ENCODE measurements around the gene MRPL43.

MRPL43 gene

DNA sequence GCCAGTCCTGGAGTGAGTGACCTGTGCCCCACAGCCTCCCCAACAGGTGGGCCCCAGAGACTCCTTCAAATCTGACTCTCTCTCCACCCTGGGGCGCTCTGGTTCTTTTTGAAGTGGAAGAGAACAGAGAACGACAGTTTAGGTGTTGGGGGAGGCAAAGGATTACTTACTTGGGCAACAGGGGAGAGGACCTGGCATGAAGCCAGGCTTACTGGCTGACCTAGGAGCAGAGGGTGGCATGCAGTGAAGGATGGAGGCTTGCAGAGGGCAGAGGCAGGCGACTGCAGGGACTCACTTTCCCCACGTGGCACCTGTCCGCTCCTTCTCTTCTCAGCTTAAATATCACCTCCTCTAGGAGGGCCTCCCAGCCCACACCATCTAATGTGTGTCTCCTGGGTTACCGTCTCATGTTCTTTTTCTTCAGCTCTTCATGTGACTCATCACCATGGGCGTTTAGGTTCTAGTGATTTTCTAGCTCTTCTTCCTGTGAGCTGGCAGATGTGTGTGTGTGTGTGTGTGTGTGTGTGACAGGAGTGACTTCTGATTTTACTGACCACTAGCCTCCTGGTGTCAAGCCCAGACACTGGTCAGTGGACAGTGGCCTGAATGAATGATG is 27.8 kb upstream of the MRPL43 start:
- H3K9me3 ChIP-seq (ENCODE audit: control insufficient read depth, low read length), result no peaks in the 10 kb centered on the region
- no peak overlapping the region for H4K91ac ChIP-seq (ENCODE audit: low read length)
- no peak overlapping the region for H2BK15ac ChIP-seq (ENCODE audit: low read depth, poor library complexity, severe bottlenecking)
- no peak overlapping the region for H3K4me2 ChIP-seq (ENCODE audit: low read length, poor library complexity, severe bottlenecking)
- no peaks in the 10 kb centered on the region for H3K79me1 ChIP-seq (replicated peaks; ENCODE audit: low read length, poor library complexity, severe bottlenecking)
- peak; percentile 96 for DNase-seq
- no peak overlapping the region for H2AFZ ChIP-seq (ENCODE audit: low read depth, low read length)
- H3K9ac ChIP-seq (ENCODE audit: low read length), result peak overlapping the region; percentile 65
- no peak overlapping the region for H3K4me3 ChIP-seq (ENCODE audit: insufficient read depth in 1 of 2, low read depth in 1 of 2, low read length in 2 of 2)
- H2BK5ac ChIP-seq (ENCODE audit: low read depth, low read length, poor library complexity, severe bottlenecking), result no peak overlapping the region
- H2BK12ac ChIP-seq (ENCODE audit: low read length in 2 of 2), result peak overlapping the region in 1 of 2 experiments; percentile 65
- H3K36me3 ChIP-seq (ENCODE audit: control insufficient read depth in 1 of 2, insufficient read depth in 2 of 2, low read depth in 1 of 2, low read length in 2 of 2), result no peaks in the 10 kb centered on the region
- peak overlapping the region in 1 of 2 experiments; percentile 25 for H3K18ac ChIP-seq (ENCODE audit: low read depth in 1 of 2, low read length in 2 of 2)
- H4K8ac ChIP-seq (ENCODE audit: low read length), result no peak overlapping the region
- WGBS, result 25% methylated on average over 3 of the region's 7 CpGs
- H3K27ac ChIP-seq (ENCODE audit: low read length, poor library complexity, severe bottlenecking), result no peak overlapping the region
- no peaks in the 10 kb centered on the region for H3K27me3 ChIP-seq (ENCODE audit: control insufficient read depth in 1 of 2, insufficient read depth in 1 of 2, low read length in 2 of 2)
- H3K4ac ChIP-seq (ENCODE audit: low read depth in 1 of 2, low read length in 2 of 2), result peak overlapping the region in 1 of 2 experiments; percentile 9
- H2BK120ac ChIP-seq (ENCODE audit: low read depth, low read length), result no peak overlapping the region
- no peak overlapping the region for H3K23ac ChIP-seq (ENCODE audit: low read length in 2 of 2)
- H3K4me1 ChIP-seq (ENCODE audit: control insufficient read depth, insufficient read depth, low read depth, low read length), result peaks cover 33% of the 10 kb centered on the region
- H3K14ac ChIP-seq (ENCODE audit: low read length in 2 of 2), result no peak overlapping the region
- H2AK5ac ChIP-seq (ENCODE audit: low read length, severe bottlenecking), result no peak overlapping the region

DNA sequence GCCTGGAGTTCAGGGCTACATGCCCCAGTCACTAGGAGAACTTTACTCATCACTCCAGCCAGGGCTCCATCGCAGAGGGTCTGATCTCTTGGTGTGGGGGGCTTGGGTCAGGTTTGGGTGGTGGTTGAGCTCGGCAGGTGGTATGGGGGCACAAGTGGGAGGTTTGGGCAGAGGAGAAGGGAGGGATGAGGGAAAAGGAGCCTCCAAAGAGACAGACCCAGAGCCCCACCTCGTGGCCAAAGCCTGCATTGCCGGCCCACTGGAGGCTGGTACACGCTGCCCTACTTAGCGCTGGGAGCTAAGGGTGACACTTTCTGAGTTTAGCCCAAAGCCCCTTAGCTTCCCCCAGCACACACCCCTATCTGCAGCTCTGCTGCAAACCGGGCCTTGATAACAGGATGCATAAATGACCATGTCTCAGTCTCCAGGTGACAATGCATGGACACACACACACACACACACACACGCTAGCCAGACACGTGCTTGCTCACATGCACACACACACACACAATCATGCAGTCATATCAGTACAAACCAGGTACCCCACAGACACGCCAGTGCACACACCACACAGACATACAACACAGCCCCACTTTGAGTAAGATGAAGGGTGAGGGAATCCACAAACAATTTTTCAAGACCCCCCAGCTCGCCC is 27.1 kb upstream of the MRPL43 start:
- H3K9me3 ChIP-seq (ENCODE audit: control insufficient read depth, low read length), result no peaks in the 10 kb centered on the region
- 26% methylated on average over 11 of the region's 11 CpGs for WGBS
- DNase-seq, result peak; percentile 76

DNA sequence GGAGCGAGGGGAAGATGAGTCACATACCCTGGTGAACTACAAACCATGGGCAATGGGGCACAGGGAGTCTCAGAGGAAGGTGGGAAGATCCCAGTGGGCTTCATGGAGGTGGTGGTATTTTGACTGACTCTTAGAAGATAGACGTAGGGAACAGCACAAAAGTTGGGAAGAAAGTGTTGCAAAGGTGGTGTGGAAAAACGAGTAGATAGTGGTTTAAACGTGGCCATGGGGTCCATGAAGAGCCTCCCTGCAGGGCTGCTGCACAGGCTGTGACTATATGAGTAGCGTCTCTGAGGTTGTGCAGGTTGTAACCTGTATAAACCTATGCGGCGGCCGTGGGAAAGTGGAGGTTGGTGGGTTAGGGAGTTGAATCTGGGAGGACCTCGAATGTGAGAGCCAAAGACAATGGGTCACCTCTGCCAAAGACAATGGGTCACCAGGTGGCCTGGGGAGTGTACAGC is 26.1 kb upstream of the MRPL43 start:
- H3K4me3 ChIP-seq (ENCODE audit: insufficient read depth in 1 of 2, low read depth in 1 of 2, low read length in 2 of 2), result no peak overlapping the region
- H3K4me2 ChIP-seq (ENCODE audit: low read length, poor library complexity, severe bottlenecking), result no peak overlapping the region
- WGBS, result 68% methylated on average over 9 of the region's 9 CpGs

More for the DNA sequence above, 27.1 kb upstream of the MRPL43 start:
- Histone ChIP-seq H3K4me3 (ENCODE audit: insufficient read depth in 1 of 2, low read depth in 1 of 2, low read length in 2 of 2) (no peak overlapping the region), H2AFZ (ENCODE audit: low read depth, low read length) (no peak overlapping the region), H2BK5ac (ENCODE audit: low read depth, low read length, poor library complexity, severe bottlenecking) (no peak overlapping the region), H3K14ac (ENCODE audit: low read length in 2 of 2) (no peak overlapping the region), H3K36me3 (ENCODE audit: control insufficient read depth in 1 of 2, insufficient read depth in 2 of 2, low read depth in 1 of 2, low read length in 2 of 2) (no peaks in the 10 kb centered on the region), H2BK12ac (ENCODE audit: low read length in 2 of 2) (peak overlapping the region in 1 of 2 experiments; percentile 24), H4K8ac (ENCODE audit: low read length) (peak overlapping the region; percentile 57), H3K27me3 (ENCODE audit: control insufficient read depth in 1 of 2, insufficient read depth in 1 of 2, low read length in 2 of 2) (no peaks in the 10 kb centered on the region), H2BK15ac (ENCODE audit: low read depth, poor library complexity, severe bottlenecking) (peak overlapping the region; percentile 54), H2AK5ac (ENCODE audit: low read length, severe bottlenecking) (no peak overlapping the region), H3K18ac (ENCODE audit: low read depth in 1 of 2, low read length in 2 of 2) (peak overlapping the region in 1 of 2 experiments; percentile 32), H2BK120ac (ENCODE audit: low read depth, low read length) (no peak overlapping the region), H3K9ac (ENCODE audit: low read length) (peak overlapping the region; percentile 65), H3K4me2 (ENCODE audit: low read length, poor library complexity, severe bottlenecking) (no peak overlapping the region), H3K27ac (ENCODE audit: low read length, poor library complexity, severe bottlenecking) (no peak overlapping the region), H3K4me1 (ENCODE audit: control insufficient read depth, insufficient read depth, low read depth, low read length) (peaks cover 33% of the 10 kb centered on the region), H4K91ac (ENCODE audit: low read length) (no peak overlapping the region), H3K4ac (ENCODE audit: low read depth in 1 of 2, low read length in 2 of 2) (peak overlapping the region in 1 of 2 experiments; percentile 10), H3K23ac (ENCODE audit: low read length in 2 of 2) (no peak overlapping the region), H3K79me1 (replicated peaks; ENCODE audit: low read length, poor library complexity, severe bottlenecking) (no peaks in the 10 kb centered on the region)

More for the DNA sequence above, 26.1 kb upstream of the MRPL43 start:
- DNase-seq, result no peak
- H3K4me1 ChIP-seq (ENCODE audit: control insufficient read depth, insufficient read depth, low read depth, low read length), result peaks cover 30% of the 10 kb centered on the region
- H3K27me3 ChIP-seq (ENCODE audit: control insufficient read depth in 1 of 2, insufficient read depth in 1 of 2, low read length in 2 of 2), result no peaks in the 10 kb centered on the region
- H2BK15ac ChIP-seq (ENCODE audit: low read depth, poor library complexity, severe bottlenecking), result no peak overlapping the region
- peak overlapping the region; percentile 21 for H2AK5ac ChIP-seq (ENCODE audit: low read length, severe bottlenecking)
- H3K36me3 ChIP-seq (ENCODE audit: control insufficient read depth in 1 of 2, insufficient read depth in 2 of 2, low read depth in 1 of 2, low read length in 2 of 2), result no peaks in the 10 kb centered on the region
- H3K27ac ChIP-seq (ENCODE audit: low read length, poor library complexity, severe bottlenecking), result no peak overlapping the region
- no peak overlapping the region for H3K14ac ChIP-seq (ENCODE audit: low read length in 2 of 2)
- peak overlapping the region in 1 of 2 experiments; percentile 6 for H3K4ac ChIP-seq (ENCODE audit: low read depth in 1 of 2, low read length in 2 of 2)
- H3K18ac ChIP-seq (ENCODE audit: low read depth in 1 of 2, low read length in 2 of 2), result peak overlapping the region; percentile 11 to 38
- H3K23ac ChIP-seq (ENCODE audit: low read length in 2 of 2), result no peak overlapping the region
- H3K79me1 ChIP-seq (replicated peaks; ENCODE audit: low read length, poor library complexity, severe bottlenecking), result peaks cover 1% of the 10 kb centered on the region
- H2BK5ac ChIP-seq (ENCODE audit: low read depth, low read length, poor library complexity, severe bottlenecking), result no peak overlapping the region
- H4K8ac ChIP-seq (ENCODE audit: low read length), result no peak overlapping the region
- H3K9me3 ChIP-seq (ENCODE audit: control insufficient read depth, low read length), result no peaks in the 10 kb centered on the region
- peak overlapping the region; percentile 1 for H3K9ac ChIP-seq (ENCODE audit: low read length)
- H2AFZ ChIP-seq (ENCODE audit: low read depth, low read length), result no peak overlapping the region
- H2BK120ac ChIP-seq (ENCODE audit: low read depth, low read length), result no peak overlapping the region
- no peak overlapping the region for H4K91ac ChIP-seq (ENCODE audit: low read length)
- peak overlapping the region in 1 of 2 experiments; percentile 2 for H2BK12ac ChIP-seq (ENCODE audit: low read length in 2 of 2)
